IMR-90 (cell line): Measurements from ENCODE around the gene TOP2B. TPM values are rescaled to one million over a fixed set of nuclear protein-coding genes. Genes with fewer than 3 reads are reported as not detected.

Source experiments
- ATAC-seq: fragments of 200-7000 bp; cut with Tn5 transposase; 2 replicates; pipeline ENCODE4 v1.9.1; 2020; ENCODE audit warnings: low read depth, mild to moderate bottlenecking, moderate library complexity
- BruUV-seq: library from RNA; stranded (reverse); fragments of 400-500 nt; replicated peaks from 2 replicates; lab custom pipeline; 2021; lab: Mats Ljungman, UMichigan
- CTCF ChIA-PET: fragments of 300-600 bp; formaldehyde crosslinking; extraction: SDS; loops from one replicate; lab custom pipeline; 2021; ENCODE audit warnings: antibody characterized with exemption; lab: Yijun Ruan, JAX
- POLR2A ChIA-PET: fragments of 300-600 bp; sonication (Branson Sonifier 250); formaldehyde crosslinking; loops from one replicate; lab custom pipeline; 2022; ENCODE audit warnings: antibody characterized with exemption; ENCODE audit not compliant: unreplicated experiment; lab: Charles Lee
- DNase-seq: peaks from one replicate; pipeline ENCODE4 v3.0.0; 2013
- H2AFZ ChIP-seq: replicated peaks from 2 replicates; pipeline ENCODE3; 2013; ENCODE audit warnings: low read length, mild to moderate bottlenecking; ENCODE audit not compliant: poor library complexity
- H2AK5ac ChIP-seq: 2 replicates; pipeline ENCODE4 v1.6.1; 2013; ENCODE audit warnings: low read depth, low read length, inconsistent platforms
- H2AK9ac ChIP-seq: replicated peaks from 2 replicates; pipeline ENCODE3; 2013; ENCODE audit warnings: mild to moderate bottlenecking, low read depth, low read length, moderate library complexity; ENCODE audit not compliant: poor library complexity
- H2BK120ac ChIP-seq: 2 replicates; pipeline ENCODE4 v1.6.1; 2013; ENCODE audit warnings: low read depth, low read length, inconsistent platforms
- H2BK15ac ChIP-seq: 3 replicates; pipeline ENCODE4 v1.6.1; 2013; ENCODE audit warnings: low read depth, low read length, inconsistent platforms
- H2BK20ac ChIP-seq: 2 replicates; pipeline ENCODE4 v1.6.1; 2013; ENCODE audit warnings: low read depth, mild to moderate bottlenecking, inconsistent platforms, low read length, moderate library complexity
- H2BK5ac ChIP-seq: 2 replicates; pipeline ENCODE4 v1.6.1; 2013; ENCODE audit warnings: mild to moderate bottlenecking, low read depth, low read length, inconsistent platforms; ENCODE audit not compliant: poor library complexity, severe bottlenecking
- H3K14ac ChIP-seq: replicated peaks from 2 replicates; pipeline ENCODE4 v1.6.1; 2013; ENCODE audit warnings: low read depth, low read length, inconsistent platforms
- H3K18ac ChIP-seq: 2 replicates; pipeline ENCODE4 v1.6.1; 2013; ENCODE audit warnings: low read depth, low read length, control low read depth
- H3K23ac ChIP-seq: 2 replicates; pipeline ENCODE4 v1.6.1; 2013; ENCODE audit warnings: low read depth, low read length, inconsistent platforms
- H3K27ac ChIP-seq: 2 replicates; pipeline ENCODE4 v1.5.1; 2013; ENCODE audit warnings: mild to moderate bottlenecking, control low read depth, low read length; ENCODE audit not compliant: insufficient read depth
- H3K27me3 ChIP-seq: 2 replicates; pipeline ENCODE4 v1.6.1; 2013; ENCODE audit warnings: low read length; ENCODE audit not compliant: control insufficient read depth, insufficient read depth
- H3K36me3 ChIP-seq: 2 replicates; pipeline ENCODE4 v1.6.1; 2013; ENCODE audit warnings: low read length, mixed read lengths; ENCODE audit not compliant: control insufficient read depth, insufficient read depth
- H3K4ac ChIP-seq: 2 replicates; pipeline ENCODE4 v1.6.1; 2013; ENCODE audit warnings: low read depth, low read length, inconsistent platforms
- H3K4me1 ChIP-seq: 2 replicates; pipeline ENCODE4 v1.6.1; 2013; ENCODE audit warnings: low read length, mixed read lengths; ENCODE audit not compliant: control insufficient read depth, insufficient read depth
- H3K4me2 ChIP-seq: 2 replicates; pipeline ENCODE4 v1.6.1; 2013; ENCODE audit warnings: low read depth, mild to moderate bottlenecking, control low read depth, low read length, moderate library complexity
- H3K4me3 ChIP-seq: 2 replicates; pipeline ENCODE4 v1.5.1; 2013; ENCODE audit warnings: low read depth, mild to moderate bottlenecking, control low read depth, low read length, moderate library complexity; ENCODE audit not compliant: insufficient read depth
- H3K56ac ChIP-seq: 2 replicates; pipeline ENCODE4 v1.6.1; 2013; ENCODE audit warnings: low read length, inconsistent platforms; ENCODE audit not compliant: insufficient read depth; ENCODE audit errors: extremely low read depth
- H3K79me1 ChIP-seq, 2 experiments: 2 replicates each; pipeline ENCODE4 v1.6.1; 2013; ENCODE audit warnings: low read length in 2 of 2, inconsistent platforms in 1 of 2, low read depth in 1 of 2
- H3K9ac ChIP-seq: 2 replicates; pipeline ENCODE4 v1.6.1; 2013; ENCODE audit warnings: low read depth, low read length, control low read depth
- H3K9me1 ChIP-seq: 2 replicates; pipeline ENCODE4 v1.6.1; 2013; ENCODE audit warnings: low read length, inconsistent platforms; ENCODE audit not compliant: insufficient read depth
- H3K9me3 ChIP-seq: 2 replicates; pipeline ENCODE4 v1.6.1; 2013; ENCODE audit warnings: low read length; ENCODE audit not compliant: control insufficient read depth, insufficient read depth
- H4K20me1 ChIP-seq: 2 replicates; pipeline ENCODE4 v1.6.1; 2013; ENCODE audit warnings: low read length, inconsistent platforms; ENCODE audit not compliant: insufficient read depth
- H4K5ac ChIP-seq: 2 replicates; pipeline ENCODE4 v1.6.1; 2013; ENCODE audit warnings: mild to moderate bottlenecking, low read depth, low read length, control low read depth
- H4K8ac ChIP-seq, 2 experiments: 2 replicates each; pipeline ENCODE4 v1.6.1; 2013; ENCODE audit warnings: low read depth in 2 of 2, low read length in 2 of 2, control low read depth in 1 of 2, inconsistent platforms in 1 of 2
- H4K91ac ChIP-seq: 2 replicates; pipeline ENCODE4 v1.6.1; 2013; ENCODE audit warnings: low read depth, low read length, inconsistent platforms; ENCODE audit not compliant: insufficient read depth
- BHLHE40 ChIP-seq: fragments of 150-350 bp; IDR thresholded peaks from 2 replicates; pipeline ENCODE4 v1.6.1; 2016; ENCODE audit warnings: mild to moderate bottlenecking, low read depth, low read length
- CHD1 ChIP-seq: IDR thresholded peaks from 2 replicates; pipeline ENCODE4 v1.6.1; 2012; ENCODE audit warnings: low read depth, low read length, improper control_type of control experiment
- FOS ChIP-seq: fragments of 150-350 bp; IDR thresholded peaks from 2 replicates; pipeline ENCODE4 v1.6.1; 2016; ENCODE audit warnings: low read depth, low read length
- MAZ ChIP-seq: IDR thresholded peaks from 2 replicates; pipeline ENCODE4 v1.6.1; 2012; ENCODE audit warnings: low read depth, mild to moderate bottlenecking, low read length, improper control_type of control experiment, moderate library complexity, borderline replicate concordance
- MXI1 ChIP-seq: IDR thresholded peaks from 2 replicates; pipeline ENCODE4 v1.6.1; 2012; ENCODE audit warnings: low read depth, mild to moderate bottlenecking, low read length, moderate library complexity, borderline replicate concordance
- NFE2L2 ChIP-seq: fragments of 150-350 bp; IDR thresholded peaks from 2 replicates; pipeline ENCODE4 v1.6.1; 2016; ENCODE audit warnings: low read depth, mild to moderate bottlenecking, low read length
- POLR2A ChIP-seq: IDR thresholded peaks from 2 replicates; pipeline ENCODE4 v1.6.1; 2012; ENCODE audit warnings: mild to moderate bottlenecking, low read depth, low read length
- RAD21 ChIP-seq: IDR thresholded peaks from 2 replicates; pipeline ENCODE4 v1.6.1; 2012; ENCODE audit warnings: low read length, improper control_type of control experiment
- RCOR1 ChIP-seq: IDR thresholded peaks from 2 replicates; pipeline ENCODE4 v1.6.1; 2012; ENCODE audit warnings: mild to moderate bottlenecking, low read length, improper control_type of control experiment; ENCODE audit not compliant: insufficient replicate concordance
- RFX5 ChIP-seq: IDR thresholded peaks from 2 replicates; pipeline ENCODE4 v1.8.0; 2012; ENCODE audit warnings: low read depth, mild to moderate bottlenecking, low read length, moderate library complexity
- SMC3 ChIP-seq: fragments of 150-350 bp; IDR thresholded peaks from 2 replicates; pipeline ENCODE4 v1.6.1; 2016; ENCODE audit warnings: low read depth, mild to moderate bottlenecking, antibody characterized with exemption, low read length, moderate library complexity
- WGBS, 2 experiments: methylation state at CpG; one replicate each; pipeline versions ENCODE4 v1.1.5 to v1.1.7; 2013; ENCODE audit warnings: missing lambda C conversion rate in 2 of 2; ENCODE audit not compliant: insufficient read length in 1 of 2; ENCODE audit errors: extremely low coverage in 2 of 2; 5-methylcytosine and 5-hydroxymethylcytosine counted together
- dilution Hi-C: fragments of 300-500 bp; cut with HindIII; formaldehyde crosslinking; loops from one replicate; pipeline ENCODE4 v1.14.3; 2018; ENCODE audit warnings: low sequenced_read_pairs; ENCODE audit not compliant: unreplicated experiment
- in situ Hi-C: fragments of 300-500 bp; cut with MboI; formaldehyde crosslinking; loops from 3 replicates; pipeline ENCODE4 v1.14.3; 2019; ENCODE audit warnings: low sequenced_read_pairs, inconsistent platforms, mixed read lengths
- intact Hi-C: fragments of 100-400 bp; cut with micrococcal nuclease; formaldehyde crosslinking; loops from 2 replicates; pipeline ENCODE4 v1.10.0; 2022
- polyA plus RNA-seq, 3 experiments: library from polyadenylated mRNA; depleted of rRNA; stranded (reverse); fragments of >200 nt; gene quantifications; 2 replicates each; pipeline ENCODE4 v1.2.3, GENCODE V29; 2012; ENCODE audit warnings: low replicate concordance in 1 of 3
- total RNA-seq: library from RNA; depleted of rRNA; stranded (reverse); fragments of >200 nt; gene quantifications from 2 replicates; pipeline ENCODE4 v1.2.3, GENCODE V29; 2012
- TF ChIP-seq, protein P1 (sequence below): conservative IDR thresholded peaks from 2 replicates; pipeline ENCODE4 v1.5.1; 2012; ENCODE audit warnings: mild to moderate bottlenecking, low read depth, low read length, improper control_type of control experiment
- TF ChIP-seq, protein P2 (sequence below): fragments of 150-350 bp; IDR thresholded peaks from 2 replicates; pipeline ENCODE4 v1.6.1; 2017; ENCODE audit warnings: mild to moderate bottlenecking, antibody characterized with exemption, low read length, low read depth
- TF ChIP-seq, protein P3 (sequence below): fragments of 150-350 bp; IDR thresholded peaks from 2 replicates; pipeline ENCODE4 v1.6.1; 2016; ENCODE audit warnings: low read depth, mild to moderate bottlenecking, low read length, moderate library complexity, borderline replicate concordance

Gene TOP2B
- total and polyA plus RNA-seq, 2 of the 4 experiments (the other 2 are of a cell fraction) = 45.5 to 53.4 TPM

DNA sequence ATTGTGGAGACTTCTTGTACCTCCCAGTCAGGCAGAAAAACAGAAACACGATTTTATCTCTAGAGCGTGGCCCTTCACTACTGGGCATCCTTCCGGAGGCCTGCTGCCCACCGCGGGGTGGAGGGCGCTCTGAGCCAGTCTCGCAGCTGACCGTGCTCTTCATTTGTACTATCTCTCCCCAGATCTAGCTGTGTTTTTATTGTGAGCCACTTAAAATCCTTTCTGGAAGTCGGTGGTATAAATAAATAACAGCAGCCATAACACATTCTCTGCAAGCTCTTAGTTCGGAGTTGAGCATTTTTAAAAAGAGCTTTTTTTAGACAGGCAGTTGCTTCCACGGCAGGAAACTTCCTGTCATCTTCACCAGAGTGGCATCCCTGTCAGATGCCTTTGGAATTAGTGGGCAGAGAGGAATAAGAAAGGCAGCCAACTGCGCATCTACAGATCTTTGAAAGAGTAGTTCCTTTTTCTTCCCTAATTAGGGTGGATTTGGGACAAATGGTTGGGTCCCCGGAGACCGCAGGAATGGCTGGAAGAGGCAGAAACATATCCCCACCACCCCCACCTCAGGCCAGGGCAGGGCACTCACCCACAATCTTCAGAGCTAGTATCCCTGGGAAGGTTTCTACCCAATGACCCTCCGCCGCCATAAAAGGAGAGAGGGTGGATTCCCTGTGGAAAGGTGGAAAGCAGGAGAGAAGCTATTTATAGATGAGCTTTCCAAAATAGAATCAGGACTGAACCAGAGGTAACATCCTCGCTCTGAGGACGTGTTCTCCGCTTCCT lies 91.1 kb downstream of the TOP2B start:
- intact Hi-C loops = loop anchor here (5.0 kb wide), 1 partner anchor 1281 kb away; no protein-coding TSS in a partner anchor
- BruUV-seq = no TSS peak
- ChIA-PET CTCF (interaction anchor here (0.6 to 0.8 kb wide), 4 partner anchors 17 to 890 kb away, joined by 3 read pairs; no protein-coding TSS in a partner anchor), POLR2A (no interaction called here)
- Histone ChIP-seq H2AK5ac (peak overlapping the region; percentile 83), H4K91ac (peak overlapping the region; percentile 85), H2BK5ac (peak overlapping the region; percentile 93), H3K14ac (peak overlapping the region; percentile 89), H3K4me2 (peak overlapping the region; percentile 30; the same call in 1 of the 2 replicates), H3K9me3 (no peaks in the 10 kb centered on the region), H3K79me1 (no peaks in the 10 kb centered on the region), H3K9me1 (peaks cover 10% of the 10 kb centered on the region), H3K23ac (peak overlapping the region; percentile 86), H2BK15ac (peak overlapping the region; percentile 76; the same call in 2 of the 3 replicates), H3K4me1 (peaks cover 9% of the 10 kb centered on the region), H3K27ac (peak overlapping the region; percentile 53), H3K9ac (0 out of 2 replicates have a peak overlapping the region, but pooled peaks have one; percentile 15), H4K5ac (peak overlapping the region; percentile 45), H3K27me3 (no peaks in the 10 kb centered on the region), H3K18ac (peak overlapping the region; percentile 51; the same call in 1 of the 2 replicates), H2AK9ac (peak overlapping the region; percentile 56), H2BK120ac (peak overlapping the region; percentile 95), H3K36me3 (no peaks in the 10 kb centered on the region), H4K8ac (peak overlapping the region; percentile 79 to 88), H3K56ac (peak overlapping the region; percentile 60; the same call in 1 of the 2 replicates), H3K4ac (peak overlapping the region; percentile 94), H4K20me1 (no peaks in the 10 kb centered on the region), H2AFZ (peak overlapping the region; percentile 92), H3K4me3 (no peak overlapping the region), H2BK20ac (peak overlapping the region; percentile 97)
- no CpG with 5 or more reads among the region's 19 CpGs for WGBS, 2 experiments
- dilution Hi-C loops = no loop called here
- ATAC-seq (peak; percentile 79), DNase-seq (peak; percentile 65)
- in situ Hi-C loops = no loop called here
- TF ChIP-seq SMC3 = no peak
- TF ChIP-seq, protein P1, sequence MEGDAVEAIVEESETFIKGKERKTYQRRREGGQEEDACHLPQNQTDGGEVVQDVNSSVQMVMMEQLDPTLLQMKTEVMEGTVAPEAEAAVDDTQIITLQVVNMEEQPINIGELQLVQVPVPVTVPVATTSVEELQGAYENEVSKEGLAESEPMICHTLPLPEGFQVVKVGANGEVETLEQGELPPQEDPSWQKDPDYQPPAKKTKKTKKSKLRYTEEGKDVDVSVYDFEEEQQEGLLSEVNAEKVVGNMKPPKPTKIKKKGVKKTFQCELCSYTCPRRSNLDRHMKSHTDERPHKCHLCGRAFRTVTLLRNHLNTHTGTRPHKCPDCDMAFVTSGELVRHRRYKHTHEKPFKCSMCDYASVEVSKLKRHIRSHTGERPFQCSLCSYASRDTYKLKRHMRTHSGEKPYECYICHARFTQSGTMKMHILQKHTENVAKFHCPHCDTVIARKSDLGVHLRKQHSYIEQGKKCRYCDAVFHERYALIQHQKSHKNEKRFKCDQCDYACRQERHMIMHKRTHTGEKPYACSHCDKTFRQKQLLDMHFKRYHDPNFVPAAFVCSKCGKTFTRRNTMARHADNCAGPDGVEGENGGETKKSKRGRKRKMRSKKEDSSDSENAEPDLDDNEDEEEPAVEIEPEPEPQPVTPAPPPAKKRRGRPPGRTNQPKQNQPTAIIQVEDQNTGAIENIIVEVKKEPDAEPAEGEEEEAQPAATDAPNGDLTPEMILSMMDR = no peak
- TF ChIP-seq RAD21 = no peak
- TF ChIP-seq FOS = no peak
- TF ChIP-seq, protein P2, sequence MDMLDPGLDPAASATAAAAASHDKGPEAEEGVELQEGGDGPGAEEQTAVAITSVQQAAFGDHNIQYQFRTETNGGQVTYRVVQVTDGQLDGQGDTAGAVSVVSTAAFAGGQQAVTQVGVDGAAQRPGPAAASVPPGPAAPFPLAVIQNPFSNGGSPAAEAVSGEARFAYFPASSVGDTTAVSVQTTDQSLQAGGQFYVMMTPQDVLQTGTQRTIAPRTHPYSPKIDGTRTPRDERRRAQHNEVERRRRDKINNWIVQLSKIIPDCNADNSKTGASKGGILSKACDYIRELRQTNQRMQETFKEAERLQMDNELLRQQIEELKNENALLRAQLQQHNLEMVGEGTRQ = no peak
- TF ChIP-seq CHD1 = no peak
- TF ChIP-seq NFE2L2 = no peak
- no peak for TF ChIP-seq RCOR1
- no peak for TF ChIP-seq MAZ
- TF ChIP-seq, protein P3, sequence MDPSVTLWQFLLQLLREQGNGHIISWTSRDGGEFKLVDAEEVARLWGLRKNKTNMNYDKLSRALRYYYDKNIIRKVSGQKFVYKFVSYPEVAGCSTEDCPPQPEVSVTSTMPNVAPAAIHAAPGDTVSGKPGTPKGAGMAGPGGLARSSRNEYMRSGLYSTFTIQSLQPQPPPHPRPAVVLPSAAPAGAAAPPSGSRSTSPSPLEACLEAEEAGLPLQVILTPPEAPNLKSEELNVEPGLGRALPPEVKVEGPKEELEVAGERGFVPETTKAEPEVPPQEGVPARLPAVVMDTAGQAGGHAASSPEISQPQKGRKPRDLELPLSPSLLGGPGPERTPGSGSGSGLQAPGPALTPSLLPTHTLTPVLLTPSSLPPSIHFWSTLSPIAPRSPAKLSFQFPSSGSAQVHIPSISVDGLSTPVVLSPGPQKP = no peak
- TF ChIP-seq MXI1 = no peak
- TF ChIP-seq POLR2A = no peak
- TF ChIP-seq BHLHE40 = no peak
- TF ChIP-seq RFX5 = no peak
